HEK293 (cell line): ENCODE measurements around the gene COPS3.

Source experiments
- CTCF ChIA-PET: fragments of 350-600 bp; formaldehyde crosslinking; extraction: SDS; loops from one replicate; lab custom pipeline; 2021; ENCODE audit warnings: antibody characterized with exemption; lab: Yijun Ruan, JAX
- POLR2A ChIA-PET: fragments of 300-600 bp; formaldehyde crosslinking; extraction: SDS; loops from one replicate; lab custom pipeline; 2020; ENCODE audit warnings: antibody characterized with exemption, inconsistent platforms; lab: Yijun Ruan, JAX
- H3K27ac ChIP-seq: fragments of 200-500 bp; sonication (Bioruptor generic); 2 replicates; pipeline ENCODE4 v1.5.1; 2014; ENCODE audit warnings: low read depth, low read length, control low read depth, inconsistent platforms; ENCODE audit errors: extremely low read depth
- H3K36me3 ChIP-seq, 2 experiments: fragments of 200-500 bp in 1 of 2; sonication (Bioruptor generic) in 1 of 2; 1 replicate in 1 of 2; 2 replicates in 1 of 2; pipeline ENCODE4 v1.5.1; 2014 to 2017; ENCODE audit warnings: inconsistent platforms in 2 of 2, low read length in 2 of 2; ENCODE audit not compliant: control insufficient read depth in 2 of 2, insufficient read depth in 1 of 2
- H3K4me1 ChIP-seq: fragments of 200-500 bp; sonication (Bioruptor generic); 2 replicates; pipeline ENCODE4 v1.5.1; 2014; ENCODE audit warnings: mild to moderate bottlenecking, low read length, inconsistent platforms; ENCODE audit not compliant: control insufficient read depth, insufficient read depth
- H3K4me3 ChIP-seq: 2 replicates; pipeline ENCODE4 v1.5.1; 2011; ENCODE audit warnings: low read depth, mild to moderate bottlenecking, control low read depth, low read length, moderate library complexity
- H3K9me3 ChIP-seq: fragments of 200-500 bp; sonication (Bioruptor generic); 2 replicates; pipeline ENCODE4 v1.5.1; 2014; ENCODE audit warnings: low read depth, low read length, inconsistent platforms; ENCODE audit not compliant: control insufficient read depth, insufficient read depth
- CTCF ChIP-seq: fragments of 450-650 bp; formaldehyde crosslinking; IDR thresholded peaks from 2 replicates; pipeline ENCODE4 v1.5.1; 2016; ENCODE audit warnings: missing biosample characterization, missing genetic modification characterization
- EGR2 ChIP-seq: fragments of 450-650 bp; formaldehyde crosslinking; IDR thresholded peaks from 2 replicates; pipeline ENCODE4 v1.5.1; 2016; ENCODE audit warnings: low read depth, missing biosample characterization, missing genetic modification characterization
- IKZF3 ChIP-seq: fragments of 450-650 bp; IDR thresholded peaks from 2 replicates; pipeline ENCODE4 v1.5.0; 2018; ENCODE audit warnings: missing biosample characterization, mild to moderate bottlenecking, missing genetic modification characterization, moderate library complexity
- MZF1 ChIP-seq: fragments of 450-650 bp; formaldehyde crosslinking; IDR thresholded peaks from 2 replicates; pipeline ENCODE4 v1.5.1; 2017; ENCODE audit warnings: missing biosample characterization, missing genetic modification characterization, borderline replicate concordance
- RBAK ChIP-seq: fragments of 450-650 bp; formaldehyde crosslinking; IDR thresholded peaks from 2 replicates; pipeline ENCODE4 v1.5.1; 2016; ENCODE audit warnings: missing biosample characterization, missing genetic modification characterization
- YY2 ChIP-seq: fragments of 450-650 bp; formaldehyde crosslinking; IDR thresholded peaks from 2 replicates; pipeline ENCODE4 v1.5.1; 2016; ENCODE audit warnings: missing biosample characterization, missing genetic modification characterization
- ZBTB1 ChIP-seq: fragments of 450-650 bp; formaldehyde crosslinking; IDR thresholded peaks from 2 replicates; pipeline ENCODE4 v1.5.1; 2016; ENCODE audit warnings: missing biosample characterization, missing genetic modification characterization
- ZNF157 ChIP-seq: fragments of 450-650 bp; formaldehyde crosslinking; IDR thresholded peaks from 2 replicates; pipeline ENCODE4 v1.5.1; 2016; ENCODE audit warnings: missing biosample characterization, missing genetic modification characterization
- ZNF324 ChIP-seq: fragments of 450-650 bp; formaldehyde crosslinking; IDR thresholded peaks from 2 replicates; pipeline ENCODE4 v1.5.1; 2016; ENCODE audit warnings: missing biosample characterization, missing genetic modification characterization
- ZNF391 ChIP-seq: fragments of 450-650 bp; formaldehyde crosslinking; IDR thresholded peaks from 2 replicates; pipeline ENCODE4 v1.5.1; 2016; ENCODE audit warnings: low read depth, missing biosample characterization, missing genetic modification characterization, borderline replicate concordance
- ZNF433 ChIP-seq: fragments of 450-650 bp; formaldehyde crosslinking; IDR thresholded peaks from 2 replicates; pipeline ENCODE4 v1.5.1; 2016; ENCODE audit warnings: missing biosample characterization, missing genetic modification characterization, low read depth
- ZNF610 ChIP-seq: fragments of 450-650 bp; formaldehyde crosslinking; IDR thresholded peaks from 2 replicates; pipeline ENCODE4 v1.5.1; 2016; ENCODE audit warnings: missing biosample characterization, missing genetic modification characterization, borderline replicate concordance
- ZNF777 ChIP-seq: fragments of 450-650 bp; formaldehyde crosslinking; IDR thresholded peaks from 2 replicates; pipeline ENCODE4 v1.5.1; 2017; ENCODE audit warnings: missing biosample characterization, missing genetic modification characterization, borderline replicate concordance
- ZSCAN30 ChIP-seq: fragments of 450-650 bp; IDR thresholded peaks from 2 replicates; pipeline ENCODE4 v1.5.1; 2018; ENCODE audit warnings: missing biosample characterization, mild to moderate bottlenecking, missing genetic modification characterization, moderate library complexity
- TF ChIP-seq, protein P1 (sequence below): fragments of 450-650 bp; formaldehyde crosslinking; IDR thresholded peaks from 2 replicates; pipeline ENCODE4 v1.5.1; 2016; ENCODE audit warnings: missing biosample characterization, missing genetic modification characterization
- TF ChIP-seq, protein P2 (sequence below): fragments of 450-650 bp; formaldehyde crosslinking; IDR thresholded peaks from 2 replicates; pipeline ENCODE4 v1.5.1; 2016; ENCODE audit warnings: missing biosample characterization, missing genetic modification characterization

The COPS3 gene

GRCh38 chr17:17216776-17217175 lies 64.3 kb downstream of the COPS3 start:
- no peak for TF ChIP-seq ZNF324 (tag by site-specific recombination)
- TF ChIP-seq CTCF (tag by site-specific recombination) = peak; percentile 34; the same call in 1 of the 2 replicates
- H3K36me3 ChIP-seq = peaks cover 20 to 92% of the 10 kb centered on the region in 2 experiments
- H3K4me3 ChIP-seq = no peak overlapping the region
- CTCF ChIA-PET = no interaction called here
- H3K9me3 ChIP-seq = no peaks in the 10 kb centered on the region
- H3K4me1 ChIP-seq = no peaks in the 10 kb centered on the region
- POLR2A ChIA-PET = no interaction called here
- H3K27ac ChIP-seq = no peak overlapping the region

DNA sequence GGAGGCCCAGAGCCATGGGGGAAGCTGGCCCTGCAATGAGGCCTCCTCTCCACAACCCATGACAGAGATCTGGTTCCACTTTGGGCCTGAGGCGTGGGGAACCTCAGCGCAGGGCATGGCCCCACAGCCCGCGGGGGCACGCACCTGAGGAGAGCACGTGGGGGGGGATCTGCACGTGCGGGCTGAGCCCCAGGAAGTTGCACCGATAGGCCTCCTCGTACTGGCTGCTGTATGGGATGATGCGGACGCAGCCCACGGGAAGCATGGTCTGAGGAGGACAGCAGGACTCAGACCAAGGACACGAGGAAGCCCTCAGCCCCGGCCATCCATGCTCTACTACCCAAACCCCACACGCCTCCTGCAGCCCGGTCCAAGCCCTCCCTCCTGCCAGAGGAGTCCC lies 64.8 kb downstream of the COPS3 start:
- ChIA-PET CTCF (no interaction called here), POLR2A (no interaction called here)
- Histone ChIP-seq H3K9me3 (no peaks in the 10 kb centered on the region), H3K27ac (no peak overlapping the region), H3K4me1 (no peaks in the 10 kb centered on the region), H3K4me3 (no peak overlapping the region), H3K36me3 (peaks cover 20 to 91% of the 10 kb centered on the region in 2 experiments)
- TF ChIP-seq, protein P1, sequence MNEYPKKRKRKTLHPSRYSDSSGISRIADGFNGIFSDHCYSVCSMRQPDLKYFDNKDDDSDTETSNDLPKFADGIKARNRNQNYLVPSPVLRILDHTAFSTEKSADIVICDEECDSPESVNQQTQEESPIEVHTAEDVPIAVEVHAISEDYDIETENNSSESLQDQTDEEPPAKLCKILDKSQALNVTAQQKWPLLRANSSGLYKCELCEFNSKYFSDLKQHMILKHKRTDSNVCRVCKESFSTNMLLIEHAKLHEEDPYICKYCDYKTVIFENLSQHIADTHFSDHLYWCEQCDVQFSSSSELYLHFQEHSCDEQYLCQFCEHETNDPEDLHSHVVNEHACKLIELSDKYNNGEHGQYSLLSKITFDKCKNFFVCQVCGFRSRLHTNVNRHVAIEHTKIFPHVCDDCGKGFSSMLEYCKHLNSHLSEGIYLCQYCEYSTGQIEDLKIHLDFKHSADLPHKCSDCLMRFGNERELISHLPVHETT = no peak
- TF ChIP-seq RBAK = no peak
- no peak for TF ChIP-seq EGR2 (tag by site-specific recombination)
- TF ChIP-seq MZF1 (tag by site-specific recombination) = no peak
- TF ChIP-seq ZBTB1 = no peak
- TF ChIP-seq IKZF3 (tag by site-specific recombination) = no peak
- TF ChIP-seq, protein P2, sequence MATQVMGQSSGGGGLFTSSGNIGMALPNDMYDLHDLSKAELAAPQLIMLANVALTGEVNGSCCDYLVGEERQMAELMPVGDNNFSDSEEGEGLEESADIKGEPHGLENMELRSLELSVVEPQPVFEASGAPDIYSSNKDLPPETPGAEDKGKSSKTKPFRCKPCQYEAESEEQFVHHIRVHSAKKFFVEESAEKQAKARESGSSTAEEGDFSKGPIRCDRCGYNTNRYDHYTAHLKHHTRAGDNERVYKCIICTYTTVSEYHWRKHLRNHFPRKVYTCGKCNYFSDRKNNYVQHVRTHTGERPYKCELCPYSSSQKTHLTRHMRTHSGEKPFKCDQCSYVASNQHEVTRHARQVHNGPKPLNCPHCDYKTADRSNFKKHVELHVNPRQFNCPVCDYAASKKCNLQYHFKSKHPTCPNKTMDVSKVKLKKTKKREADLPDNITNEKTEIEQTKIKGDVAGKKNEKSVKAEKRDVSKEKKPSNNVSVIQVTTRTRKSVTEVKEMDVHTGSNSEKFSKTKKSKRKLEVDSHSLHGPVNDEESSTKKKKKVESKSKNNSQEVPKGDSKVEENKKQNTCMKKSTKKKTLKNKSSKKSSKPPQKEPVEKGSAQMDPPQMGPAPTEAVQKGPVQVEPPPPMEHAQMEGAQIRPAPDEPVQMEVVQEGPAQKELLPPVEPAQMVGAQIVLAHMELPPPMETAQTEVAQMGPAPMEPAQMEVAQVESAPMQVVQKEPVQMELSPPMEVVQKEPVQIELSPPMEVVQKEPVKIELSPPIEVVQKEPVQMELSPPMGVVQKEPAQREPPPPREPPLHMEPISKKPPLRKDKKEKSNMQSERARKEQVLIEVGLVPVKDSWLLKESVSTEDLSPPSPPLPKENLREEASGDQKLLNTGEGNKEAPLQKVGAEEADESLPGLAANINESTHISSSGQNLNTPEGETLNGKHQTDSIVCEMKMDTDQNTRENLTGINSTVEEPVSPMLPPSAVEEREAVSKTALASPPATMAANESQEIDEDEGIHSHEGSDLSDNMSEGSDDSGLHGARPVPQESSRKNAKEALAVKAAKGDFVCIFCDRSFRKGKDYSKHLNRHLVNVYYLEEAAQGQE = no peak
- TF ChIP-seq YY2 (tag by site-specific recombination) = no peak
- TF ChIP-seq ZNF157 (tag by site-specific recombination) = no peak
- TF ChIP-seq ZNF433 (tag by site-specific recombination) = no peak
- TF ChIP-seq ZSCAN30 = no peak
- TF ChIP-seq ZNF777 (tag by site-specific recombination) = no peak
- TF ChIP-seq ZNF610 (tag by site-specific recombination) = no peak
- no peak for TF ChIP-seq ZNF391 (tag by site-specific recombination)
- TF ChIP-seq CTCF (tag by site-specific recombination) = no peak
